ENCODE results near the gene NKD1.

The NKD1 gene

GRCh38 chr16:50558913-50559312 is 10.7 kb downstream of the NKD1 start:
- no peak for DNase-seq (ENCODE audit: low read depth in 2 of 2)

- DNase-seq (ENCODE audit: low read depth in 2 of 2), result no peak
Observed at GRCh38 chr16:50559342-50559741, 11.1 kb downstream of the NKD1 start.

- no peak for DNase-seq (ENCODE audit: low read depth in 2 of 2)
Observed at GRCh38 chr16:50559804-50560514, 11.8 kb downstream of the NKD1 start.

GRCh38 chr16:50560903-50561863 is 13.0 kb downstream of the NKD1 start:
- no peak for DNase-seq (ENCODE audit: low read depth in 2 of 2)

- no peak for DNase-seq (ENCODE audit: low read depth in 2 of 2)
Observed at GRCh38 chr16:50562657-50563056, 14.5 kb downstream of the NKD1 start.

- DNase-seq (ENCODE audit: low read depth in 2 of 2), result no peak
Observed at GRCh38 chr16:50563989-50564388, 15.8 kb downstream of the NKD1 start.

- no peak for DNase-seq (ENCODE audit: low read depth in 2 of 2)
Observed at GRCh38 chr16:50565428-50565827, 17.2 kb downstream of the NKD1 start.

- no peak for DNase-seq (ENCODE audit: low read depth in 2 of 2)
Observed at GRCh38 chr16:50566014-50566962, 18.1 kb downstream of the NKD1 start.

- no peak for DNase-seq (ENCODE audit: low read depth in 2 of 2)
Observed at GRCh38 chr16:50567651-50568050, 19.5 kb downstream of the NKD1 start.

GRCh38 chr16:50568187-50568815 is 20.1 kb downstream of the NKD1 start:
- no peak for DNase-seq (ENCODE audit: low read depth in 2 of 2)

GRCh38 chr16:50570354-50570753 is 22.2 kb downstream of the NKD1 start:
- DNase-seq (ENCODE audit: low read depth in 2 of 2), result no peak

GRCh38 chr16:50570808-50571598 is 22.8 kb downstream of the NKD1 start:
- no peak for DNase-seq (ENCODE audit: low read depth in 2 of 2)

GRCh38 chr16:50571786-50572185 is 23.6 kb downstream of the NKD1 start:
- no peak for DNase-seq (ENCODE audit: low read depth in 2 of 2)

GRCh38 chr16:50572700-50573099 is 24.5 kb downstream of the NKD1 start:
- no peak for DNase-seq (ENCODE audit: low read depth in 2 of 2)

- no peak for DNase-seq (ENCODE audit: low read depth in 2 of 2)
Observed at GRCh38 chr16:50573279-50573678, 25.1 kb downstream of the NKD1 start.

- DNase-seq (ENCODE audit: low read depth in 2 of 2), result no peak
Observed at GRCh38 chr16:50573947-50574744, 25.9 kb downstream of the NKD1 start.

- DNase-seq (ENCODE audit: low read depth in 2 of 2), result no peak
Observed at GRCh38 chr16:50574745-50575136, 26.5 kb downstream of the NKD1 start.

- DNase-seq (ENCODE audit: low read depth in 2 of 2), result no peak
Observed at GRCh38 chr16:50575743-50576142, 27.5 kb downstream of the NKD1 start.

GRCh38 chr16:50576403-50577113 is 28.4 kb downstream of the NKD1 start:
- no peak for DNase-seq (ENCODE audit: low read depth in 2 of 2)
